Parathyroid adenoma (tissue), 2 donors: Measurements from ENCODE around the gene NBEAL2.

ENCODE experiments used
- H2AFZ ChIP-seq: fragments of 300-600 bp; sonication (generic); one replicate; pipeline ENCODE4 v1.7.0; 2017; ENCODE audit warnings: antibody characterized with exemption, mild to moderate bottlenecking
- H3K27ac ChIP-seq: fragments of 300-600 bp; sonication (generic); one replicate; pipeline ENCODE4 v1.7.0; 2017
- H3K27me3 ChIP-seq: fragments of 300-600 bp; sonication (generic); one replicate; pipeline ENCODE4 v1.7.0; 2017; ENCODE audit warnings: low read length; ENCODE audit not compliant: control insufficient read depth, insufficient read depth
- H3K36me3 ChIP-seq: fragments of 300-600 bp; sonication (generic); one replicate; pipeline ENCODE4 v1.7.0; 2017; ENCODE audit warnings: low read length; ENCODE audit not compliant: control insufficient read depth, insufficient read depth
- H3K4me1 ChIP-seq: fragments of 300-600 bp; sonication (generic); one replicate; pipeline ENCODE4 v1.7.0; 2017; ENCODE audit warnings: control low read depth
- H3K4me2 ChIP-seq: fragments of 300-600 bp; sonication (generic); one replicate; pipeline ENCODE4 v1.7.0; 2017; ENCODE audit warnings: low read length
- H3K4me3 ChIP-seq: fragments of 300-600 bp; sonication (generic); one replicate; pipeline ENCODE4 v1.7.0; 2017; ENCODE audit warnings: low read depth, low read length
- H3K79me2 ChIP-seq: fragments of 300-600 bp; sonication (generic); one replicate; pipeline ENCODE4 v1.7.0; 2017; ENCODE audit warnings: control low read depth
- H3K9ac ChIP-seq: fragments of 300-600 bp; sonication (generic); one replicate; pipeline ENCODE4 v1.7.0; 2017; ENCODE audit warnings: mild to moderate bottlenecking
- H3K9me3 ChIP-seq: fragments of 300-600 bp; sonication (generic); one replicate; pipeline ENCODE4 v1.7.0; 2017; ENCODE audit warnings: low read length; ENCODE audit not compliant: control insufficient read depth
- TF ChIP-seq, protein P1 (sequence below): fragments of 300-600 bp; sonication (generic); IDR thresholded peaks from one replicate; pipeline ENCODE4 v1.7.0; 2017; ENCODE audit warnings: antibody characterized with exemption, mild to moderate bottlenecking
- donor health status: primary hyperparathyroidism.

The NBEAL2 gene

GRCh38 chr3:46987319-46987742 is 7.9 kb downstream of the NBEAL2 start:
- Histone ChIP-seq H3K27me3 (no peaks in the 10 kb centered on the region), H3K79me2 (no peaks in the 10 kb centered on the region), H3K27ac (no peak overlapping the region), H3K9ac (no peak overlapping the region), H3K4me3 (no peak overlapping the region), H3K36me3 (no peaks in the 10 kb centered on the region), H3K4me2 (no peak overlapping the region), H3K9me3 (no peaks in the 10 kb centered on the region), H3K4me1 (no peaks in the 10 kb centered on the region), H2AFZ (no peak overlapping the region)
- TF ChIP-seq, protein P1, sequence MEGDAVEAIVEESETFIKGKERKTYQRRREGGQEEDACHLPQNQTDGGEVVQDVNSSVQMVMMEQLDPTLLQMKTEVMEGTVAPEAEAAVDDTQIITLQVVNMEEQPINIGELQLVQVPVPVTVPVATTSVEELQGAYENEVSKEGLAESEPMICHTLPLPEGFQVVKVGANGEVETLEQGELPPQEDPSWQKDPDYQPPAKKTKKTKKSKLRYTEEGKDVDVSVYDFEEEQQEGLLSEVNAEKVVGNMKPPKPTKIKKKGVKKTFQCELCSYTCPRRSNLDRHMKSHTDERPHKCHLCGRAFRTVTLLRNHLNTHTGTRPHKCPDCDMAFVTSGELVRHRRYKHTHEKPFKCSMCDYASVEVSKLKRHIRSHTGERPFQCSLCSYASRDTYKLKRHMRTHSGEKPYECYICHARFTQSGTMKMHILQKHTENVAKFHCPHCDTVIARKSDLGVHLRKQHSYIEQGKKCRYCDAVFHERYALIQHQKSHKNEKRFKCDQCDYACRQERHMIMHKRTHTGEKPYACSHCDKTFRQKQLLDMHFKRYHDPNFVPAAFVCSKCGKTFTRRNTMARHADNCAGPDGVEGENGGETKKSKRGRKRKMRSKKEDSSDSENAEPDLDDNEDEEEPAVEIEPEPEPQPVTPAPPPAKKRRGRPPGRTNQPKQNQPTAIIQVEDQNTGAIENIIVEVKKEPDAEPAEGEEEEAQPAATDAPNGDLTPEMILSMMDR, result no peak

- no peak overlapping the region for H3K9ac ChIP-seq
Observed at GRCh38 chr3:46987743-46988401, 8.4 kb downstream of the NBEAL2 start.

GRCh38 chr3:46988616-46989015 is 9.2 kb downstream of the NBEAL2 start:
- H3K9ac ChIP-seq, result no peak overlapping the region
- no peaks in the 10 kb centered on the region for H3K27me3 ChIP-seq
- H2AFZ ChIP-seq, result no peak overlapping the region
- H3K27ac ChIP-seq, result no peak overlapping the region
- TF ChIP-seq, protein P1, result no peak
- no peaks in the 10 kb centered on the region for H3K4me1 ChIP-seq
- H3K9me3 ChIP-seq, result no peaks in the 10 kb centered on the region
- H3K79me2 ChIP-seq, result no peaks in the 10 kb centered on the region
- H3K4me3 ChIP-seq, result no peak overlapping the region
- H3K36me3 ChIP-seq, result no peaks in the 10 kb centered on the region
- H3K4me2 ChIP-seq, result no peak overlapping the region

More at GRCh38 chr3:46987743-46988401, 8.4 kb downstream of the NBEAL2 start:
- no peaks in the 10 kb centered on the region for H3K9me3 ChIP-seq
- no peaks in the 10 kb centered on the region for H3K4me1 ChIP-seq
- no peaks in the 10 kb centered on the region for H3K79me2 ChIP-seq
- H3K27ac ChIP-seq, result no peak overlapping the region
- H2AFZ ChIP-seq, result no peak overlapping the region
- no peaks in the 10 kb centered on the region for H3K27me3 ChIP-seq
- H3K4me3 ChIP-seq, result no peak overlapping the region
- TF ChIP-seq, protein P1, result no peak
- no peaks in the 10 kb centered on the region for H3K36me3 ChIP-seq
- H3K4me2 ChIP-seq, result no peak overlapping the region

- Histone ChIP-seq H2AFZ (no peak overlapping the region), H3K27ac (no peak overlapping the region), H3K9me3 (no peaks in the 10 kb centered on the region), H3K79me2 (no peaks in the 10 kb centered on the region), H3K4me3 (no peak overlapping the region), H3K4me2 (no peak overlapping the region), H3K27me3 (no peaks in the 10 kb centered on the region), H3K36me3 (no peaks in the 10 kb centered on the region), H3K9ac (no peak overlapping the region), H3K4me1 (no peaks in the 10 kb centered on the region)
- TF ChIP-seq, protein P1, result no peak
Observed at GRCh38 chr3:46989146-46989810, 9.8 kb downstream of the NBEAL2 start.
